Panc1 (cell line): ENCODE measurements around the gene RCSD1. TPM values are rescaled to one million over a fixed set of nuclear protein-coding genes. Genes with fewer than 3 reads are reported as not detected.

Source experiments
- ATAC-seq: fragments of 200-7000 bp; cut with Tn5 transposase; 2 replicates; pipeline ENCODE4 v1.9.1; 2020; ENCODE audit warnings: mild to moderate bottlenecking, moderate library complexity
- BruUV-seq: library from RNA; stranded (reverse); fragments of 400-500 nt; replicated peaks from 2 replicates; lab custom pipeline; 2021; lab: Mats Ljungman, UMichigan
- CTCF ChIA-PET: fragments of 300-600 bp; sonication (Branson Sonifier 250); formaldehyde crosslinking; loops from one replicate; lab custom pipeline; 2022; ENCODE audit warnings: antibody characterized with exemption; lab: Charles Lee
- POLR2A ChIA-PET: fragments of 300-600 bp; sonication (Branson Sonifier 250); formaldehyde crosslinking; loops from one replicate; lab custom pipeline; 2022; ENCODE audit warnings: antibody characterized with exemption; lab: Charles Lee
- DNase-seq: peaks from one replicate; pipeline ENCODE4 v3.0.0-alpha.2; 2010; ENCODE audit warnings: low read depth, low spot score
- H3K27ac ChIP-seq: 2 replicates; pipeline ENCODE4 v1.5.1; 2011; ENCODE audit warnings: mild to moderate bottlenecking, low read length, inconsistent platforms
- H3K27me3 ChIP-seq: fragments of 200-500 bp; sonication (Bioruptor generic); 2 replicates; pipeline ENCODE4 v1.6.0; 2014; ENCODE audit warnings: low read length, inconsistent platforms; ENCODE audit not compliant: control insufficient read depth, insufficient read depth
- H3K36me3 ChIP-seq: fragments of 200-500 bp; sonication (Bioruptor generic); 2 replicates; pipeline ENCODE4 v1.5.1; 2014; ENCODE audit warnings: inconsistent platforms, mild to moderate bottlenecking, low read length, moderate library complexity; ENCODE audit not compliant: control insufficient read depth, insufficient read depth
- H3K4me1 ChIP-seq: 2 replicates; pipeline ENCODE4 v1.5.1; 2011; ENCODE audit warnings: inconsistent platforms, mild to moderate bottlenecking, low read length, moderate library complexity; ENCODE audit not compliant: control insufficient read depth, insufficient read depth
- H3K4me3 ChIP-seq, 2 experiments: 2 replicates each; pipeline ENCODE4 v1.5.1; 2011 to 2012; ENCODE audit warnings: low read depth in 2 of 2, low read length in 2 of 2, mild to moderate bottlenecking in 2 of 2, inconsistent platforms in 1 of 2, moderate library complexity in 1 of 2
- H3K9me3 ChIP-seq: fragments of 200-500 bp; sonication (Bioruptor generic); 2 replicates; pipeline ENCODE4 v1.5.1; 2014; ENCODE audit warnings: low read depth, mild to moderate bottlenecking, inconsistent platforms, low read length, moderate library complexity; ENCODE audit not compliant: control insufficient read depth, insufficient read depth
- CTCF ChIP-seq: fragments of 450-650 bp; IDR thresholded peaks from 2 replicates; pipeline ENCODE4 v1.5.1; 2017; ENCODE audit warnings: mild to moderate bottlenecking
- POLR2AphosphoS5 ChIP-seq: IDR thresholded peaks from 2 replicates; pipeline ENCODE4 v1.6.1; 2012; ENCODE audit warnings: mild to moderate bottlenecking, low read depth, low read length, moderate library complexity
- REST ChIP-seq, 2 experiments: IDR thresholded peaks; 2 replicates each; pipeline ENCODE4 v1.6.1; 2011 to 2012; ENCODE audit warnings: low read depth in 2 of 2, control low read depth in 1 of 2, low read length in 1 of 2, mild to moderate bottlenecking in 1 of 2, moderate library complexity in 1 of 2; ENCODE audit not compliant: insufficient read depth in 1 of 2
- SIN3A ChIP-seq: IDR thresholded peaks from 2 replicates; pipeline ENCODE4 v1.6.1; 2012; ENCODE audit warnings: low read depth, mild to moderate bottlenecking, low read length, moderate library complexity, borderline replicate concordance; ENCODE audit not compliant: insufficient read depth
- TCF7L2 ChIP-seq: IDR thresholded peaks from 2 replicates; pipeline ENCODE4 v1.6.1; 2011; ENCODE audit warnings: mild to moderate bottlenecking, low read depth, low read length, inconsistent platforms
- in situ Hi-C: cut with HindIII; loops from 2 replicates; pipeline ENCODE4 v1.10.0; 2016; ENCODE audit warnings: low sequenced_read_pairs, low pct_unique_long_range_greater_than_20kb
- intact Hi-C: fragments of 100-400 bp; cut with micrococcal nuclease; formaldehyde crosslinking; loops from one replicate; pipeline ENCODE4 v1.10.0; 2022; ENCODE audit not compliant: unreplicated experiment
- total RNA-seq: library from RNA; stranded (reverse); gene quantifications from one replicate; pipeline ENCODE4 v1.2.1, GENCODE V29; 2021; ENCODE audit not compliant: unreplicated experiment

Gene RCSD1
- total RNA-seq, 1 experiment from 2014 or later: 1.4 TPM

DNA sequence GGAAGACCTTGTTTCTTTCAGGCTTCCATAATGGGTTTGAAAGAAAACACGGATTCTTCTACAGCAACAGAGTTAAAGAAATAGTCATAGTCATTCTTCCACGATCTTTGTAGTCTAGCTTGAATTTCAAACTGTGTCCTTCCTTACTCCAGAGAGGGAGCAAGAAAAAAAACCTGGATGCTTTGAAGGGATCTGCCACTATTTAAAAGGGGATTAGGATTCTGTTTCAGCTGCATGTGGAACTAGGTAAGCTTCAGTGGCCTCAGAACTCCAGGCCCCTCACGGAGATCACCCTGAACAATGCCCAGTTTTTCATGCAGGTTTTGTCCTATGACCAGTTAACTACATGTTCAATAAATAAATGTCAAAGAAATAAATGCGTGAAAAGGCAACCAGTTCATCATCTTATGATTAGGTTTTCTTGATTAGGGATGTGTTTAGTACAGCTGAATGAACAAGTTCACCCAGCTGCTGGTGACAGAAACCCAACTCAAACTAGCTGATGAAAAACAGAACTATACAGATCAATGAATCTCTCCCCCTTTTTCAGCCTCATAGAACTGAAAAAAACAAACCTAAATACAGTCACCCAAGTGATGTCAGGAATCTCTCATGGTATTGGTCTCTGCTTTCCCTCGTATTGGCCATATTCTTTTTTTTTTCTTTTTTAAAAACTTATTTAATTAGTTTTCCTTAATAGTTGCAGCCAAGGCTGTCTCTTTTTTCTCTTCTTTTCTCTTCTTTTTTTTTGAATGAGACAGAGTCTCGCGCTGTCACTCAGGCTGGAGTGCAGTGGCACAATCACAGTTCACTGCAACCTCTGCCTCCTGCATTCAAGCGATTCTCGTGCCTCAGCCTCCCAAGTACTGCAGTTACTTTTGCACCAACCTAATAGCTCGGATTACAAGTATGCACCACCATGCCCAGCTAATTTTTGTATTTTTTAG lies 77.2 kb downstream of the RCSD1 start:
- CTCF ChIA-PET: interaction anchor here (0.6 kb wide), 1 partner anchor 71 kb away, joined by 3 read pairs; no protein-coding TSS in a partner anchor
- Histone ChIP-seq H3K36me3 (no peaks in the 10 kb centered on the region), H3K4me3 (no peak overlapping the region), H3K27ac (no peak overlapping the region), H3K27me3 (peaks cover 14% of the 10 kb centered on the region), H3K4me1 (no peaks in the 10 kb centered on the region), H3K9me3 (no peaks in the 10 kb centered on the region)
- DNase-seq (no peak), ATAC-seq (no peak)
- TF ChIP-seq TCF7L2: no peak
- no peak for TF ChIP-seq POLR2AphosphoS5
- TF ChIP-seq REST (IDR thresholded peaks at IDR 0.05; ENCODE audit: insufficient read depth in 1 of 2, low read depth in 2 of 2, low read length in 1 of 2): no peak
- TF ChIP-seq SIN3A: no peak
- TF ChIP-seq CTCF: no peak
- POLR2A ChIA-PET: no interaction called here
- intact Hi-C loops (no loop called here), in situ Hi-C loops (no loop called here)
- BruUV-seq: no TSS peak

DNA sequence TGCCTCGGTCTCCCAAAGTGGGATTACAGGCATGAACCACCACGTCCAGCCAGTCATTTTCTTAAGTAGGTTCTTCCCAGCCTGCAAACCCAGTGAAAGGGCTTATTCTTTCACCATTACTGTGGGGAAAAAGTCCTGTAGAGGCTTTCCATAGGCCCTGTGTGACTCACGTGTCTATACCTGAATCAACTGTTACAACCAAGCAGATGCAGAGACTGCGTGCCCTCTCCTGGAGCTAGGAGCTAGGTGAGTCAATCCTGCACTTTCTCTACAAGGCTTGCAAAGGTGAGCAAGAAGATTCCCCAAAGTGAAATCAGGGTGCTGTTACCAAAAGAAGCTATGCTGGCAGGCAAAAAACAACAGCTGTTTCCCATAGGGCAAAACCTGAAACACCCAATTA lies 77.9 kb downstream of the RCSD1 start:
- no TSS peak for BruUV-seq
- H3K4me3 ChIP-seq: no peak overlapping the region
- no peak for DNase-seq
- no peak overlapping the region for H3K27ac ChIP-seq
- TF ChIP-seq CTCF: no peak
- TF ChIP-seq TCF7L2: no peak
- TF ChIP-seq POLR2AphosphoS5: no peak
- TF ChIP-seq SIN3A: no peak
- no peak for TF ChIP-seq REST (IDR thresholded peaks at IDR 0.05; ENCODE audit: insufficient read depth in 1 of 2, low read depth in 2 of 2, low read length in 1 of 2)
- H3K4me1 ChIP-seq: no peaks in the 10 kb centered on the region
- H3K36me3 ChIP-seq: no peaks in the 10 kb centered on the region
- intact Hi-C loops (no loop called here), in situ Hi-C loops (no loop called here)
- CTCF ChIA-PET: interaction anchor here (0.6 kb wide), 1 partner anchor 70 kb away, joined by 3 read pairs; no protein-coding TSS in a partner anchor
- H3K27me3 ChIP-seq: peaks cover 12% of the 10 kb centered on the region
- H3K9me3 ChIP-seq: no peaks in the 10 kb centered on the region
- POLR2A ChIA-PET: no interaction called here
- no peak for ATAC-seq
